Heart left ventricle (tissue), 13 donors: Measurements from ENCODE around the gene VAV1.

Experiments
- CTCF ChIP-seq, 12 donors: fragments of 200-600 bp; sonication (generic) in 4 of 12; IDR thresholded peaks; one replicate each; pipeline versions ENCODE4 v1.5.0 to v1.8.0; 2018 to 2022; ENCODE audit warnings: antibody characterized with exemption in 12 of 12, mild to moderate bottlenecking in 5 of 12
- POLR2A ChIP-seq, 2 donors: fragments of 450-650 bp; IDR thresholded peaks; one replicate each; pipeline ENCODE4 v1.6.1; 2017; ENCODE audit warnings: antibody characterized with exemption in 2 of 2, mild to moderate bottlenecking in 2 of 2, moderate library complexity in 2 of 2
- donor health status: ischemic (EF 13 %, LVEDD 7.1; RV severe dilation, severe dysfunction).
- donor health status: DM: no; HTN: yes; CAD: no.
- donor health status: DM: no; HTN: no; CAD: no.
- donor health status: ischemic (EF 25% LVEDD 6.9; RV normal size, moderate dysfunction).
- donor health status: ischemic (EF 25% LVEDD 5.7; RV mildly dilated, moderate dysfunction).
- donor health status: ischemic (EF 35%, LVEDD 5.7; RV mildly dilated, moderate dysfunction).
- donor health status: nonischemic (EF 11% LVEDD 7.7; RV severe dilation, severe dysfunction).
- donor health status: DM: yes; HTN: yes; CAD: no.
- donor health status: PGD.
- donor health status: ischemic (EF 29% LVEDD 5.4; RV normal size, mild dysfunction).
- donor health status: nonischemic (EF 23%, LVEDD 6.1; RV moderate dilation, normal function).

GRCh38 chr19:6828698-6829633 lies 56.5 kb downstream of the VAV1 start:
- TF ChIP-seq CTCF (IDR thresholded peaks at IDR 0.05) (no peak), POLR2A (IDR thresholded peaks at IDR 0.05) (no peak)
